GM23338 (cell line): Measurements from ENCODE around the gene HJURP. TPM values are rescaled to one million over a fixed set of nuclear protein-coding genes. Genes with fewer than 3 reads are reported as not detected.

Experiments used
- ATAC-seq: fragments of 200-7000 bp; cut with Tn5 transposase; 3 replicates; pipeline ENCODE4 v1.9.1; 2020
- DNase-seq: peaks from one replicate; pipeline ENCODE4 v3.0.0-alpha.2; 2015; ENCODE audit warnings: low spot score
- H2AFZ ChIP-seq: fragments of 200-600 bp; sonication (generic); 2 replicates; pipeline ENCODE4 v1.8.0; 2016; ENCODE audit warnings: antibody characterized with exemption, mild to moderate bottlenecking, moderate library complexity
- H3F3A ChIP-seq: fragments of 200-600 bp; sonication (generic); replicated peaks from 2 replicates; pipeline ENCODE4 v1.8.0; 2017; ENCODE audit warnings: antibody characterized with exemption, mixed run types, low read depth
- H3K27ac ChIP-seq: fragments of 200-600 bp; sonication (generic); 2 replicates; pipeline ENCODE4 v1.6.1; 2016; ENCODE audit warnings: low read depth
- H3K27me3 ChIP-seq: fragments of 200-600 bp; sonication (generic); 2 replicates; pipeline ENCODE4 v1.8.0; 2016; ENCODE audit warnings: mild to moderate bottlenecking, mixed run types, moderate library complexity; ENCODE audit not compliant: insufficient read depth
- H3K36me3 ChIP-seq: fragments of 200-600 bp; sonication (generic); 2 replicates; pipeline ENCODE4 v1.8.0; 2016; ENCODE audit warnings: mild to moderate bottlenecking; ENCODE audit not compliant: insufficient read depth
- H3K4me1 ChIP-seq: fragments of 200-600 bp; sonication (generic); 2 replicates; pipeline ENCODE4 v1.8.0; 2016; ENCODE audit warnings: mild to moderate bottlenecking, moderate library complexity; ENCODE audit not compliant: insufficient read depth
- H3K4me2 ChIP-seq: fragments of 200-600 bp; sonication (generic); 2 replicates; pipeline ENCODE4 v1.7.1; 2017; ENCODE audit warnings: mixed run types
- H3K4me3 ChIP-seq: fragments of 200-600 bp; sonication (generic); 2 replicates; pipeline ENCODE4 v1.6.1; 2016; ENCODE audit warnings: mixed run types
- H3K79me2 ChIP-seq: fragments of 200-600 bp; sonication (generic); replicated peaks from 2 replicates; pipeline ENCODE4 v1.8.0; 2017; ENCODE audit warnings: mild to moderate bottlenecking; ENCODE audit not compliant: insufficient read depth
- H3K9me2 ChIP-seq: fragments of 200-600 bp; sonication (generic); 2 replicates; pipeline ENCODE4 v1.8.0; 2017; ENCODE audit not compliant: insufficient read depth
- H4K20me1 ChIP-seq: fragments of 200-600 bp; sonication (generic); replicated peaks from 2 replicates; pipeline ENCODE4 v1.8.0; 2017; ENCODE audit warnings: mild to moderate bottlenecking; ENCODE audit not compliant: insufficient read depth
- H3K27ac Mint-ChIP-seq: 2 replicates; pipeline ENCODE4 v1.8.0; 2020; ENCODE audit warnings: inconsistent platforms, mild to moderate bottlenecking, moderate library complexity, mixed read lengths
- H3K27me3 Mint-ChIP-seq: 3 replicates; pipeline ENCODE4 v1.8.0; 2022; ENCODE audit warnings: low read depth, mild to moderate bottlenecking, moderate library complexity, mixed read lengths, inconsistent platforms; ENCODE audit not compliant: insufficient read depth, poor library complexity
- H3K36me3 Mint-ChIP-seq: 3 replicates; pipeline ENCODE4 v1.8.0; 2021; ENCODE audit warnings: low read depth, mild to moderate bottlenecking, inconsistent platforms, moderate library complexity, mixed read lengths
- H3K4me1 Mint-ChIP-seq: 3 replicates; pipeline ENCODE4 v1.8.0; 2020; ENCODE audit warnings: mild to moderate bottlenecking, inconsistent platforms, mixed read lengths
- H3K4me3 Mint-ChIP-seq: 3 replicates; pipeline ENCODE4 v1.8.0; 2021; ENCODE audit warnings: moderate library complexity, mild to moderate bottlenecking, inconsistent platforms, mixed read lengths
- H3K9me3 Mint-ChIP-seq: 3 replicates; pipeline ENCODE4 v1.8.0; 2020; ENCODE audit warnings: moderate library complexity, mild to moderate bottlenecking, inconsistent platforms, mixed read lengths
- CREB1 ChIP-seq: fragments of 250-450 bp; sonication (Bioruptor Pico); IDR thresholded peaks from 2 replicates; pipeline ENCODE4 v1.5.0; 2020; ENCODE audit warnings: low read depth, mild to moderate bottlenecking, moderate library complexity
- EZH2phosphoT487 ChIP-seq: fragments of 200-600 bp; sonication (generic); IDR thresholded peaks from one replicate; pipeline ENCODE4 v1.8.1; 2018; ENCODE audit warnings: antibody characterized with exemption; ENCODE audit not compliant: unreplicated experiment
- NANOG ChIP-seq: IDR thresholded peaks from 2 replicates; pipeline ENCODE4 v1.6.1; 2016; ENCODE audit warnings: antibody characterized with exemption, borderline replicate concordance
- POLR2AphosphoS5 ChIP-seq: IDR thresholded peaks from 2 replicates; pipeline ENCODE4 v1.6.1; 2016; ENCODE audit warnings: antibody characterized with exemption, low read depth
- STAT1 ChIP-seq: IDR thresholded peaks from one replicate; pipeline ENCODE4 v1.6.1; 2016; ENCODE audit warnings: antibody characterized with exemption; ENCODE audit not compliant: unreplicated experiment
- ZNF114 ChIP-seq: fragments of 250-450 bp; sonication (Bioruptor Pico); IDR thresholded peaks from 2 replicates; pipeline ENCODE4 v1.5.0; 2020; ENCODE audit warnings: mild to moderate bottlenecking, moderate library complexity
- ZNF331 ChIP-seq: fragments of 250-450 bp; sonication (Bioruptor Pico); IDR thresholded peaks from 2 replicates; pipeline ENCODE4 v1.5.0; 2020; ENCODE audit warnings: low read depth, mild to moderate bottlenecking, moderate library complexity
- ZNF462 ChIP-seq: fragments of 250-450 bp; sonication (Bioruptor Pico); IDR thresholded peaks from 2 replicates; pipeline ENCODE4 v1.5.0; 2020; ENCODE audit warnings: mild to moderate bottlenecking, moderate library complexity
- polyA plus RNA-seq: library from polyadenylated mRNA; unstranded; fragments of >200 nt; fragmentation: Nextera tagmentation; extraction: Ambion mirVana; gene quantifications from 2 replicates; pipeline ENCODE4 v1.2.1, GENCODE V29; 2016
- total RNA-seq: library from RNA; depleted of rRNA; stranded (reverse); fragments of >200 nt; shearing (Covaris generic); gene quantifications from 2 replicates; pipeline ENCODE4 v1.2.3, GENCODE V29; 2014
- TF ChIP-seq, protein P1 (sequence below): IDR thresholded peaks from 2 replicates; pipeline ENCODE4 v1.6.1; 2016; ENCODE audit warnings: antibody characterized with exemption
- TF ChIP-seq, protein P2 (sequence below), 2 experiments: fragments of 200-600 bp in 1 of 2; sonication (generic) in 1 of 2; conservative IDR thresholded peaks; 2 replicates each; pipeline versions ENCODE4 v1.5.1 to v1.6.1; 2016 to 2017; ENCODE audit warnings: antibody characterized with exemption in 2 of 2, low read depth in 2 of 2, mild to moderate bottlenecking in 2 of 2, moderate library complexity in 1 of 2

Gene HJURP
- total and polyA plus RNA-seq, 2 experiments from 2014 or later, result 42.9 to 49.2 TPM

DNA sequence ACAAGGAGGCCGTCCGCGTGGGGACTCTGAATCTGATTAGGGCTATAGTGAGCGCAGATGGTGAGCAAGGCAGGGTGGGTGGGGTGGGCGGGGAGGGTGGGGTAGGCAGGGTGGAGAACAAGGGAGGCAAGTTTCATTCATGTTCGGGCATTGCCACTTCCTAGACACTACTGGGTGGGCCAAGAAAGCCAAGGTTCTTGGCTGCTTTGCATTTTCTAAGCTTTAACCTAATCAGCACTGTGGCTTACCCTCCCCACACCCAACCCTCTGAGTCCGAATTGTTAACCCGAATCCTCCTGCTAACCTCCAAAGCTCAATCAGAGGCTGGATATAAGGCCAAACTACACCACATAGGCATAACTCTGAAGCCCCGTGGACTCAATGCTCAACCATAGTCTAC is 58.1 kb downstream of the HJURP start:
- Histone ChIP-seq H3F3A (no peaks in the 10 kb centered on the region), H2AFZ (no peak overlapping the region), H3K4me1 (no peaks in the 10 kb centered on the region), H3K9me2 (no peaks in the 10 kb centered on the region), H3K4me2 (no peak overlapping the region), H3K27me3 (no peaks in the 10 kb centered on the region), H3K27ac (no peak overlapping the region), H4K20me1 (no peaks in the 10 kb centered on the region), H3K36me3 (no peaks in the 10 kb centered on the region), H3K79me2 (no peaks in the 10 kb centered on the region), H3K4me3 (no peak overlapping the region)
- no peak overlapping the region for H3K4me3 Mint-ChIP-seq
- no peaks in the 10 kb centered on the region; the same call in 1 of the 3 replicates for H3K36me3 Mint-ChIP-seq
- TF ChIP-seq ZNF114 (CRISPR knock-in tag), result no peak
- peaks cover 16% of the 10 kb centered on the region for H3K9me3 Mint-ChIP-seq
- ATAC-seq (no peak), DNase-seq (no peak)
- no peaks in the 10 kb centered on the region; the same call in 2 of the 3 replicates for H3K4me1 Mint-ChIP-seq
- H3K27ac Mint-ChIP-seq, result no peak overlapping the region
- H3K27me3 Mint-ChIP-seq, result peaks cover 8% of the 10 kb centered on the region

GRCh38 chr2:233795735-233796171 is 58.6 kb downstream of the HJURP start:
- no peak overlapping the region for H3K27ac ChIP-seq
- H3K27me3 ChIP-seq, result no peaks in the 10 kb centered on the region
- no peak overlapping the region for H3K4me3 ChIP-seq
- H4K20me1 ChIP-seq, result no peaks in the 10 kb centered on the region
- no peaks in the 10 kb centered on the region; the same call in 2 of the 3 replicates for H3K4me1 Mint-ChIP-seq
- no peak overlapping the region for H3K4me3 Mint-ChIP-seq
- H3K79me2 ChIP-seq, result no peaks in the 10 kb centered on the region
- peaks cover 7% of the 10 kb centered on the region for H3K27me3 Mint-ChIP-seq
- no peaks in the 10 kb centered on the region for H3K9me2 ChIP-seq
- no peaks in the 10 kb centered on the region for H3K4me1 ChIP-seq
- H3K9me3 Mint-ChIP-seq, result peaks cover 16% of the 10 kb centered on the region
- no peaks in the 10 kb centered on the region; the same call in 1 of the 3 replicates for H3K36me3 Mint-ChIP-seq
- no peaks in the 10 kb centered on the region for H3F3A ChIP-seq
- H3K27ac Mint-ChIP-seq, result no peak overlapping the region
- H3K36me3 ChIP-seq, result no peaks in the 10 kb centered on the region
- H3K4me2 ChIP-seq, result no peak overlapping the region
- DNase-seq (no peak), ATAC-seq (no peak)
- H2AFZ ChIP-seq, result no peak overlapping the region
- TF ChIP-seq NANOG (no peak), ZNF114 (CRISPR knock-in tag) (no peak), ZNF331 (CRISPR knock-in tag) (no peak), CREB1 (no peak), STAT1 (no peak), EZH2phosphoT487 (no peak), POLR2AphosphoS5 (no peak), ZNF462 (no peak)
- TF ChIP-seq, protein P1, sequence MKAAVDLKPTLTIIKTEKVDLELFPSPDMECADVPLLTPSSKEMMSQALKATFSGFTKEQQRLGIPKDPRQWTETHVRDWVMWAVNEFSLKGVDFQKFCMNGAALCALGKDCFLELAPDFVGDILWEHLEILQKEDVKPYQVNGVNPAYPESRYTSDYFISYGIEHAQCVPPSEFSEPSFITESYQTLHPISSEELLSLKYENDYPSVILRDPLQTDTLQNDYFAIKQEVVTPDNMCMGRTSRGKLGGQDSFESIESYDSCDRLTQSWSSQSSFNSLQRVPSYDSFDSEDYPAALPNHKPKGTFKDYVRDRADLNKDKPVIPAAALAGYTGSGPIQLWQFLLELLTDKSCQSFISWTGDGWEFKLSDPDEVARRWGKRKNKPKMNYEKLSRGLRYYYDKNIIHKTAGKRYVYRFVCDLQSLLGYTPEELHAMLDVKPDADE, result no peak
- TF ChIP-seq, protein P2, sequence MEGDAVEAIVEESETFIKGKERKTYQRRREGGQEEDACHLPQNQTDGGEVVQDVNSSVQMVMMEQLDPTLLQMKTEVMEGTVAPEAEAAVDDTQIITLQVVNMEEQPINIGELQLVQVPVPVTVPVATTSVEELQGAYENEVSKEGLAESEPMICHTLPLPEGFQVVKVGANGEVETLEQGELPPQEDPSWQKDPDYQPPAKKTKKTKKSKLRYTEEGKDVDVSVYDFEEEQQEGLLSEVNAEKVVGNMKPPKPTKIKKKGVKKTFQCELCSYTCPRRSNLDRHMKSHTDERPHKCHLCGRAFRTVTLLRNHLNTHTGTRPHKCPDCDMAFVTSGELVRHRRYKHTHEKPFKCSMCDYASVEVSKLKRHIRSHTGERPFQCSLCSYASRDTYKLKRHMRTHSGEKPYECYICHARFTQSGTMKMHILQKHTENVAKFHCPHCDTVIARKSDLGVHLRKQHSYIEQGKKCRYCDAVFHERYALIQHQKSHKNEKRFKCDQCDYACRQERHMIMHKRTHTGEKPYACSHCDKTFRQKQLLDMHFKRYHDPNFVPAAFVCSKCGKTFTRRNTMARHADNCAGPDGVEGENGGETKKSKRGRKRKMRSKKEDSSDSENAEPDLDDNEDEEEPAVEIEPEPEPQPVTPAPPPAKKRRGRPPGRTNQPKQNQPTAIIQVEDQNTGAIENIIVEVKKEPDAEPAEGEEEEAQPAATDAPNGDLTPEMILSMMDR (conservative IDR thresholded peaks at IDR 0.05; ENCODE audit: low read depth in 2 of 2), result no peak
